K562 (cell line): ENCODE measurements around the gene PRSS57. TPM values are rescaled to one million over a fixed set of nuclear protein-coding genes. Genes with fewer than 3 reads are reported as not detected.

Source experiments
- ETV5 ChIP-seq: sonication (generic); formaldehyde crosslinking; IDR thresholded peaks from 2 replicates; pipeline ENCODE4 v1.4.0; 2020; ENCODE audit warnings: low read depth, mild to moderate bottlenecking, missing genetic modification reagents
- FOXA3 ChIP-seq, 2 experiments: fragments of 450-650 bp in 1 of 2; sonication (generic) in 1 of 2; formaldehyde crosslinking; IDR thresholded peaks in 1 of 2; conservative IDR thresholded peaks in 1 of 2; 2 replicates each; pipeline versions ENCODE4 v1.4.0 to v1.8.0; 2020 to 2022; ENCODE audit warnings: mild to moderate bottlenecking in 2 of 2, missing genetic modification reagents in 1 of 2
- MCM5 ChIP-seq: fragments of 450-650 bp; IDR thresholded peaks from 2 replicates; pipeline ENCODE4 v1.6.1; 2016; ENCODE audit warnings: low read depth
- MEIS2 ChIP-seq: fragments of 450-650 bp; IDR thresholded peaks from 2 replicates; pipeline ENCODE4 v1.6.1; 2014; ENCODE audit warnings: mild to moderate bottlenecking; ENCODE audit not compliant: partially characterized antibody
- TAF7 ChIP-seq: fragments of 450-650 bp; IDR thresholded peaks from 2 replicates; pipeline ENCODE4 v1.6.1; 2016; ENCODE audit warnings: missing genetic modification characterization, missing compliant biosample characterization
- TFAM ChIP-seq: fragments of 250-450 bp; sonication (Bioruptor Pico); conservative IDR thresholded peaks from 2 replicates; pipeline ENCODE4 v1.5.0; 2021; ENCODE audit warnings: mild to moderate bottlenecking, moderate library complexity
- ZNF140 ChIP-seq: fragments of 250-450 bp; sonication (Bioruptor Pico); IDR thresholded peaks from 2 replicates; pipeline ENCODE4 v1.8.0; 2021; ENCODE audit warnings: moderate library complexity, mild to moderate bottlenecking, inconsistent platforms
- ZSCAN32 ChIP-seq: fragments of 450-650 bp; formaldehyde crosslinking; IDR thresholded peaks from 2 replicates; pipeline ENCODE4 v1.4.0; 2020; ENCODE audit warnings: mild to moderate bottlenecking, moderate library complexity
- polyA plus RNA-seq, 8 experiments: library from polyadenylated mRNA; depleted of rRNA in 4 of 8; stranded (reverse) in 5 of 8; unstranded in 3 of 8; fragments of >200 nt; fragmentation: Nextera tagmentation in 2 of 8; fragmentation: Illumina TruSeq in 1 of 8; extraction: Ambion mirVana in 2 of 8; extraction: Trizol in 1 of 8; gene quantifications; 2 replicates each; pipeline versions ENCODE4 v1.2.1 to v1.2.3, GENCODE V29; 2011 to 2014; ENCODE audit warnings: inconsistent platforms in 1 of 8, missing spikeins in 1 of 8
- total RNA-seq, 7 experiments: library from RNA; depleted of rRNA in 6 of 7; stranded (reverse); fragments of >200 nt in 6 of 7; fragmentation: Illumina TruSeq in 2 of 7; extraction: Trizol in 2 of 7; gene quantifications; 2 replicates each; pipeline versions ENCODE4 v1.2.1 to v1.2.3, GENCODE V29; 2011 to 2021; ENCODE audit warnings: low replicate concordance in 1 of 7
- TF ChIP-seq, protein P1 (sequence below): fragments of 450-650 bp; formaldehyde crosslinking; IDR thresholded peaks from 2 replicates; pipeline ENCODE4 v1.4.0; 2020; ENCODE audit warnings: mild to moderate bottlenecking, moderate library complexity
- TF ChIP-seq, protein P2 (sequence below): fragments of 250-450 bp; sonication (Bioruptor Pico); IDR thresholded peaks from 2 replicates; pipeline ENCODE4 v1.5.0; 2021; ENCODE audit warnings: mild to moderate bottlenecking, borderline replicate concordance
- TF ChIP-seq, protein P3 (sequence below): fragments of 200-800 bp; sonication (Bioruptor generic); IDR thresholded peaks from 2 replicates; pipeline ENCODE4 v1.6.1; 2016; ENCODE audit warnings: missing genetic modification characterization, missing compliant biosample characterization
- TF ChIP-seq, protein P4 (sequence below): fragments of 250-450 bp; sonication (Bioruptor Pico); IDR thresholded peaks from 2 replicates; pipeline ENCODE4 v1.4.0; 2020; ENCODE audit warnings: mild to moderate bottlenecking, moderate library complexity

Gene PRSS57
- total and polyA plus RNA-seq, 9 of the 15 experiments (the other 6 are each of a cell fraction or from before 2014, with no cell fraction given): 0.06 to 2.5 (median 1.3) TPM; not detected in 3

DNA sequence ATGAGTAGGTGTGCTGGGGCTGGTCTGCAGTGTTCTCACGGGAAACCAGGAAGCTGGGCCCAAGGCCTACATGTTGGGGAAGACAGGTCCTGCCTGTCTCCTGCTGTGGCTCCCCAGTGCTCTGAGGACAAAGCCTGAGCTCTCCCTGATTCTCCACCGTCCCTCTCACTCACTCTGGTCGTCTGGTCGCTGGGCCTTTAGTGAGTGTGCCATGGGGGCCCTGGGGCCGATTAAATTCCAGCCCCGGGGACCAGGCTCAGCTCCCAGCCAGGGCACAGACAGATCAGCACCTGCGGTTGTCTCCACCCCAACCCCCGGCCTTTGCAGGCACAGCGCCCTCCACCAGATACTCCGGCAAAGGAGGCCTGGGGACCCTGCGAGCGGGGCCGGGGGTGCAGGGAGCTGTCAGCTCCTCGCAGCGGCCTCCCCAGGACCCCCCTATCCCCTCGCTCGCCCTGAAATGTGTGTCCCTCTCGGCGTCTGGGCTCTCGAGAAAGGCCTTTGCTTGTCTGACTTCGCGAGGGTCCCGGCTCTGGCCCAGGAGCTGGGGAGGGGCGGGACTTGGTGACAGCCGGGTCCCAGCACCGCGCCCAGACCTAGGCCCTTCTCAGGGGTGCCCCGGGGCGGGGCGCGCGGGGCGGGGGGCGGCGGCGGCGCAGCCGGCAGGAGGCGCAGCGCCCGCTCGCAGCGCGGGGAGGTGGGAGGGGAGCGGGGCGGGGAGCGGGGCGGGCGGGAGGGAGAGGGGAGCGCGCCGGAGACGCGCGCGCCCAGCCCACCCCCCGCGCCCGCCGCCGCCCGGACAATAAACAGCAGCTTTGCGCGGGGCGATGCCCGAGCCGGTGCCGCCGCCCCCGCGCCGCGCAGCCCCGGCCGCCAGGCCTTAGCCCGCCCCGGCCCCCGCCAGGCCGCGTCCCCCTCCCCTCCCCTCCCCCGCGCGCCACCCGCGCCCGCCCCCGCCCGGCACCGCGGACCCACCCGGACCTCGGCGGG lies 13.2 kb upstream of the PRSS57 start, which contains the start of gene PALM (continued):
- TF ChIP-seq, protein P1, sequence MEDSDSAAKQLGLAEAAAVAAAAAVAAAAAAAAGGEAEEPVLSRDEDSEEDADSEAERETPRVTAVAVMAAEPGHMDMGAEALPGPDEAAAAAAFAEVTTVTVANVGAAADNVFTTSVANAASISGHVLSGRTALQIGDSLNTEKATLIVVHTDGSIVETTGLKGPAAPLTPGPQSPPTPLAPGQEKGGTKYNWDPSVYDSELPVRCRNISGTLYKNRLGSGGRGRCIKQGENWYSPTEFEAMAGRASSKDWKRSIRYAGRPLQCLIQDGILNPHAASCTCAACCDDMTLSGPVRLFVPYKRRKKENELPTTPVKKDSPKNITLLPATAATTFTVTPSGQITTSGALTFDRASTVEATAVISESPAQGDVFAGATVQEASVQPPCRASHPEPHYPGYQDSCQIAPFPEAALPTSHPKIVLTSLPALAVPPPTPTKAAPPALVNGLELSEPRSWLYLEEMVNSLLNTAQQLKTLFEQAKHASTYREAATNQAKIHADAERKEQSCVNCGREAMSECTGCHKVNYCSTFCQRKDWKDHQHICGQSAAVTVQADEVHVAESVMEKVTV: no peak
- TF ChIP-seq MCM5 (no peak), ETV5 (CRISPR knock-in tag) (no peak), ZSCAN32 (CRISPR knock-in tag) (no peak), ZNF140 (CRISPR knock-in tag) (no peak), FOXA3 (CRISPR knock-in tag; conservative IDR thresholded peaks at IDR 0.05 in 1 of 2, IDR thresholded peaks at IDR 0.05 in 1 of 2) (no peak), TAF7 (no peak), MEIS2 (no peak), TFAM (CRISPR knock-in tag) (no peak)
- TF ChIP-seq, protein P2, sequence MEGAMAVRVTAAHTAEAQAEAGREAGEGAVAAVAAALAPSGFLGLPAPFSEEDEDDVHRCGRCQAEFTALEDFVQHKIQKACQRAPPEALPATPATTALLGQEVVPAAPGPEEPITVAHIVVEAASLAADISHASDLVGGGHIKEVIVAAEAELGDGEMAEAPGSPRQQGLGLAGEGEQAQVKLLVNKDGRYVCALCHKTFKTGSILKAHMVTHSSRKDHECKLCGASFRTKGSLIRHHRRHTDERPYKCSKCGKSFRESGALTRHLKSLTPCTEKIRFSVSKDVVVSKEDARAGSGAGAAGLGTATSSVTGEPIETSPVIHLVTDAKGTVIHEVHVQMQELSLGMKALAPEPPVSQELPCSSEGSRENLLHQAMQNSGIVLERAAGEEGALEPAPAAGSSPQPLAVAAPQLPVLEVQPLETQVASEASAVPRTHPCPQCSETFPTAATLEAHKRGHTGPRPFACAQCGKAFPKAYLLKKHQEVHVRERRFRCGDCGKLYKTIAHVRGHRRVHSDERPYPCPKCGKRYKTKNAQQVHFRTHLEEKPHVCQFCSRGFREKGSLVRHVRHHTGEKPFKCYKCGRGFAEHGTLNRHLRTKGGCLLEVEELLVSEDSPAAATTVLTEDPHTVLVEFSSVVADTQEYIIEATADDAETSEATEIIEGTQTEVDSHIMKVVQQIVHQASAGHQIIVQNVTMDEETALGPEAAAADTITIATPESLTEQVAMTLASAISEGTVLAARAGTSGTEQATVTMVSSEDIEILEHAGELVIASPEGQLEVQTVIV (CRISPR knock-in tag): no peak
- TF ChIP-seq, protein P3, sequence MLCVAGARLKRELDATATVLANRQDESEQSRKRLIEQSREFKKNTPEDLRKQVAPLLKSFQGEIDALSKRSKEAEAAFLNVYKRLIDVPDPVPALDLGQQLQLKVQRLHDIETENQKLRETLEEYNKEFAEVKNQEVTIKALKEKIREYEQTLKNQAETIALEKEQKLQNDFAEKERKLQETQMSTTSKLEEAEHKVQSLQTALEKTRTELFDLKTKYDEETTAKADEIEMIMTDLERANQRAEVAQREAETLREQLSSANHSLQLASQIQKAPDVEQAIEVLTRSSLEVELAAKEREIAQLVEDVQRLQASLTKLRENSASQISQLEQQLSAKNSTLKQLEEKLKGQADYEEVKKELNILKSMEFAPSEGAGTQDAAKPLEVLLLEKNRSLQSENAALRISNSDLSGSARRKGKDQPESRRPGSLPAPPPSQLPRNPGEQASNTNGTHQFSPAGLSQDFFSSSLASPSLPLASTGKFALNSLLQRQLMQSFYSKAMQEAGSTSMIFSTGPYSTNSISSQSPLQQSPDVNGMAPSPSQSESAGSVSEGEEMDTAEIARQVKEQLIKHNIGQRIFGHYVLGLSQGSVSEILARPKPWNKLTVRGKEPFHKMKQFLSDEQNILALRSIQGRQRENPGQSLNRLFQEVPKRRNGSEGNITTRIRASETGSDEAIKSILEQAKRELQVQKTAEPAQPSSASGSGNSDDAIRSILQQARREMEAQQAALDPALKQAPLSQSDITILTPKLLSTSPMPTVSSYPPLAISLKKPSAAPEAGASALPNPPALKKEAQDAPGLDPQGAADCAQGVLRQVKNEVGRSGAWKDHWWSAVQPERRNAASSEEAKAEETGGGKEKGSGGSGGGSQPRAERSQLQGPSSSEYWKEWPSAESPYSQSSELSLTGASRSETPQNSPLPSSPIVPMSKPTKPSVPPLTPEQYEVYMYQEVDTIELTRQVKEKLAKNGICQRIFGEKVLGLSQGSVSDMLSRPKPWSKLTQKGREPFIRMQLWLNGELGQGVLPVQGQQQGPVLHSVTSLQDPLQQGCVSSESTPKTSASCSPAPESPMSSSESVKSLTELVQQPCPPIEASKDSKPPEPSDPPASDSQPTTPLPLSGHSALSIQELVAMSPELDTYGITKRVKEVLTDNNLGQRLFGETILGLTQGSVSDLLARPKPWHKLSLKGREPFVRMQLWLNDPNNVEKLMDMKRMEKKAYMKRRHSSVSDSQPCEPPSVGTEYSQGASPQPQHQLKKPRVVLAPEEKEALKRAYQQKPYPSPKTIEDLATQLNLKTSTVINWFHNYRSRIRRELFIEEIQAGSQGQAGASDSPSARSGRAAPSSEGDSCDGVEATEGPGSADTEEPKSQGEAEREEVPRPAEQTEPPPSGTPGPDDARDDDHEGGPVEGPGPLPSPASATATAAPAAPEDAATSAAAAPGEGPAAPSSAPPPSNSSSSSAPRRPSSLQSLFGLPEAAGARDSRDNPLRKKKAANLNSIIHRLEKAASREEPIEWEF (CRISPR knock-in tag): no peak
- TF ChIP-seq, protein P4, sequence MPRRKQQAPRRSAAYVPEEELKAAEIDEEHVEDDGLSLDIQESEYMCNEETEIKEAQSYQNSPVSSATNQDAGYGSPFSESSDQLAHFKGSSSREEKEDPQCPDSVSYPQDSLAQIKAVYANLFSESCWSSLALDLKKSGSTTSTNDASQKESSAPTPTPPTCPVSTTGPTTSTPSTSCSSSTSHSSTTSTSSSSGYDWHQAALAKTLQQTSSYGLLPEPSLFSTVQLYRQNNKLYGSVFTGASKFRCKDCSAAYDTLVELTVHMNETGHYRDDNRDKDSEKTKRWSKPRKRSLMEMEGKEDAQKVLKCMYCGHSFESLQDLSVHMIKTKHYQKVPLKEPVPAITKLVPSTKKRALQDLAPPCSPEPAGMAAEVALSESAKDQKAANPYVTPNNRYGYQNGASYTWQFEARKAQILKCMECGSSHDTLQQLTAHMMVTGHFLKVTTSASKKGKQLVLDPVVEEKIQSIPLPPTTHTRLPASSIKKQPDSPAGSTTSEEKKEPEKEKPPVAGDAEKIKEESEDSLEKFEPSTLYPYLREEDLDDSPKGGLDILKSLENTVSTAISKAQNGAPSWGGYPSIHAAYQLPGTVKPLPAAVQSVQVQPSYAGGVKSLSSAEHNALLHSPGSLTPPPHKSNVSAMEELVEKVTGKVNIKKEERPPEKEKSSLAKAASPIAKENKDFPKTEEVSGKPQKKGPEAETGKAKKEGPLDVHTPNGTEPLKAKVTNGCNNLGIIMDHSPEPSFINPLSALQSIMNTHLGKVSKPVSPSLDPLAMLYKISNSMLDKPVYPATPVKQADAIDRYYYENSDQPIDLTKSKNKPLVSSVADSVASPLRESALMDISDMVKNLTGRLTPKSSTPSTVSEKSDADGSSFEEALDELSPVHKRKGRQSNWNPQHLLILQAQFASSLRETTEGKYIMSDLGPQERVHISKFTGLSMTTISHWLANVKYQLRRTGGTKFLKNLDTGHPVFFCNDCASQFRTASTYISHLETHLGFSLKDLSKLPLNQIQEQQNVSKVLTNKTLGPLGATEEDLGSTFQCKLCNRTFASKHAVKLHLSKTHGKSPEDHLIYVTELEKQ (CRISPR knock-in tag): no peak
